GM18519 (cell line): ENCODE results near the gene PCSK1.
"Not testable (repeated sequence)": the region's sequence is repeated elsewhere in the genome, so short reads cannot be mapped to it uniquely, and the experiment has no call there.

Source experiments
- ATAC-seq: cut with Tn5 transposase; IDR thresholded peaks from one replicate; pipeline ENCODE4 v1.9.1; 2021; ENCODE audit warnings: mild to moderate bottlenecking, moderate library complexity; ENCODE audit not compliant: unreplicated experiment, low FRiP score

Gene PCSK1

DNA sequence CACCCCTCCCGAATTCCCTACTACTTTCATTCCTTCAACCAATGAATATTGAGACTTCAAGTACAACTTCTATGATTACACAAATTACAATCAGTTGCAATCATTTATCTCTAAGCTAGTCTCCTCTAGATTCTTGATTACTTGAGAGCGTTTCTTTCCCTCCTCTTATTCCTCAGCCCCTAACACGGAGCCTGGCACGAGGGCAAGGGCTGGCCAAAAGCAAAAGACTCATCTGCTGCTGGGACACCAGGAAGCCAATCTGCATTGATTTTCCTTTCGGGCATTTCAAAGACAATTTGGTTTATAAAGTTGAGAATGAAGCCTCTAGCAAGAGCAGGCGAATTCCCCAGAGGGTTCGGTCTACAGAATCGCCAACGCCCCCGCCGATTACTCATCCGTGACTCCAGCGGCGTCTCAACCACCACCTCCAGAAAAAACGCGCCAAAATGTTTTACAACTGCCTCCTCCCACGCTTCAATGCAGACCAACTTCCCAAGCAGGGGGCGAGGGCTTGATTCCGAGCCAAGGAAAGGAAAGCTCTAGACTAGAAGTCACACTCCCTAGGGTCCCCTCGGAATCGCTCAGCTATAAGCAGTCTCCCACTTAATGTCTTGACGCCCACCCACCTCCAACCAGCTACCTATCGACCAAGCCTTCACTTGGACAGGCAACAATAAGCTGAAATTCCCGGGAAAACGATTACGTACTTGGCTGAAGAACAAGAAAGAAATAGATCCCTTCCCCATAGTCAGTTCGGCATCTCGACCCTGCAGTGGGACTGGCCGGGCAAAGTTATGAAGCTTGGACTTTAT lies 1.5 kb downstream of the PCSK1 start:
- ATAC-seq: no peak

- no peak for ATAC-seq
These were observed 5.2 kb downstream of the PCSK1 start for GRCh38 chr5:96427824-96428223.

GRCh38 chr5:96426831-96427230 lies 6.2 kb downstream of the PCSK1 start:
- ATAC-seq: no peak

DNA sequence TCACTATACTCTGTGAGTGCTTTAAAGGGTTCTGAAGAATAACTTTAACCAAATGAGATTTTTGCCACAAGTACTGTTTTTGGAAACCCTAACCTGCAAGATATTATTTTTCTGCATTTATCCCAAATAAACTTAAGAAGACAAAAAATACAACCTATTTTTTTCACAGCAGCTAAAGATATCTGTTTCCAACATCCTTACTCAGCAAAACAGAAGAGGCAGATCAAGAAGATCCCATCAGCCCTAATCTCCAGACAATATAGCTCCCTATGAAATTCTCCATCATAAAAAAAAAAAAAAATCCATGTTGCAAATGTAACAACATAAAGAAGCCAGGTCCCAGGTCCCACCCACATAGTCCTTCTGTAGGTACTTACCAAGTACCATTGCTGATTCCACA lies 7.6 kb downstream of the PCSK1 start:
- ATAC-seq: no peak

DNA sequence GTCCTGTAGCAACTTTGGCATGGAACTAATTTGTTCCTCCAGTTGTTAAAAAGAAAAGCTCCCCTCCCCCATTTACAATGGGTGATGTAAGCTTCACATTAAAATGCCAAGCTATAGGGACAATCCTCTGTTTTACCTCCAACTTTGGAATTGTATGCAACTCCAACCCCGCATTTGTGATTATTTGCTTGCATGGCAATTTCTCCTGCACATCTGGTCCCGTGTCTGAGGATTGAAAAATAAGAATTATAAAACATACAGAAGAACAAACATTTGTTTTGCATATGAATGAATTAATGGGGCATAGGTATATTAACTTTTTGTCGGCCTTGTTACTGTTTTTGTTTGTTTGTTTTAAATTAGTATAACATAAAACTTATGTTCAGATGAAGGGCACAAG lies 17.2 kb downstream of the PCSK1 start:
- no peak for ATAC-seq

DNA sequence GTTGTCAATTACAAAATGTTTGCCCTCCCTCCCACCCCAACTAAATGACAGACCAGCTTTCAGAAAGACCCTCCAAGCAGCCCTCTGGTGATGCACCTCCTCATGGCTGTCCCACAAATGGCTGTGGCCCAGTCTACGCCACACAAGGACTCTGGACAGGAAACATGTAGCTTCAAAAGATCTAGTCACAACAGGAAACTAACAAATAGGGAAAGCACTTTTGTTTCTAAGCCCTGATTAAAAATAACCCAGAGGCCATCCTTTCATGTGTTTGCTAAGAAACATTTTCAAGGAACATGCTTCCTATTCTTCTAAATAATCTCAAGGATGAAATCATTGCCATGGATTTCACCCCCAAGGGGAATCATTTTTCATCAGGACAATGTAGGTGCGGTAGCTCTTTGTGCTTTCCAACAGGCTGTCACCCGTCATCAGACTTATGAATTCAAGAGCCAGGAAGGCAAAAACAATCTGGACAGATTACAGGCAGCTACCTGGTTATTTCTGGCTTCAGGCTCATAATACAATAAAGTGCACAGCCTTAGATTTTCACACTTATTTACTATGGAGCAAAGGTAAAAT lies 20.1 kb downstream of the PCSK1 start:
- no peak for ATAC-seq

DNA sequence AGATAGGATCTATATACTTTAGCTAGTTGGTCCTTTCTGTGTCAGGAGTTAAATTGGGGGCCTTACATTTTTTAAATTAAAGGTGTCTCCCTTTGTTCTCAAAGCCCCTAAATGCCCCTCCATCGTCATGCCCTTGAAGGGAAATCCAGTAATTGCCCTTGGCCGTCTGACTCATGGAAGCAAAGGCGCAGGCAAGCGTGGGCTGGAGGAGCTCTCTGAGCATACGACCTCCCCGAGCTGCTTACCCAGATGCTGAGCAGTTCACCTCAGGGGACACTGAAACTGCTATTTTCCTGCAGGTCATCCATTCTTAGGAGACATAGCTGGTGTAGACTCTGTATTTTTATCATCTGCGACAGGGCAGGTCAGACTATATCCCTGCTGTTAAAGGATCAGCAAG lies 23.0 kb downstream of the PCSK1 start:
- ATAC-seq: no peak

DNA sequence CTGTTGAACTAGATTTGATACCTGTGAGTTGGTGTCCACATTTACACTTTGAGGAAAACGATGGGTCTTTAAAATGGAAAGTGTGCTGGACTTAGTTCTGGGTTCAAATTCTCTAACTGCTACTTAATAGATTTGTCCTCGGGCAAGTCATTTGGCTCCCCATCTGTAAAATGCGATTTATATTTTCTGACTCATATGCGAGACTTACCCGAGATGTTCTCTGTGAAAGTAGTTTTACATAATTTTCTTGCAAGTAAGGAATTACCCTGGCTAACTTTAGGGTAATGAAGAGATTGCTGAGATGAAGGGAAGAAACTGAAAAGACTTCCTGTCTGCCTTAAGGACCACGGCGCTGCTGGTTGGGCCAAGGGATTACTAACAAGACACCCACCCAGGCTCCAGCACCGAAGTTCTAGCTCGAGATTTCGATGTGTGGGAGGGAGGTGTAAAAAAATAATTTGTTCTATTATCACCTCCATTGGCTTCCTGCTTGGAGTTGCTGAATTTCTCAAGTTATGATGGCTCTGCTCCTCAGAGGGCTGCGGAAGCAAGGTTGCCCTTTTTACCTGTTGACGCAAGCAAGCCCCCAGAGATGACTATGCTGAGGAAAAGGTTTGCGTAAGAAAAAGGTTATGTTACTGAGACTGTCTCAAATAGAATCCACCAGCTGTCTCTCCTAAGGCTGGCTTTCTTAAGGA lies 24.1 kb downstream of the PCSK1 start:
- ATAC-seq: no peak

GRCh38 chr5:96408210-96408777 lies 24.8 kb downstream of the PCSK1 start:
- no peak for ATAC-seq

GRCh38 chr5:96407436-96407835 lies 25.6 kb downstream of the PCSK1 start:
- no peak for ATAC-seq

- ATAC-seq: no peak
These were observed 28.7 kb downstream of the PCSK1 start for GRCh38 chr5:96404191-96404867.

- no peak for ATAC-seq
These were observed 30.5 kb downstream of the PCSK1 start for GRCh38 chr5:96402500-96402899.

- no peak for ATAC-seq
These were observed 36.2 kb downstream of the PCSK1 start for GRCh38 chr5:96396878-96397277.

DNA sequence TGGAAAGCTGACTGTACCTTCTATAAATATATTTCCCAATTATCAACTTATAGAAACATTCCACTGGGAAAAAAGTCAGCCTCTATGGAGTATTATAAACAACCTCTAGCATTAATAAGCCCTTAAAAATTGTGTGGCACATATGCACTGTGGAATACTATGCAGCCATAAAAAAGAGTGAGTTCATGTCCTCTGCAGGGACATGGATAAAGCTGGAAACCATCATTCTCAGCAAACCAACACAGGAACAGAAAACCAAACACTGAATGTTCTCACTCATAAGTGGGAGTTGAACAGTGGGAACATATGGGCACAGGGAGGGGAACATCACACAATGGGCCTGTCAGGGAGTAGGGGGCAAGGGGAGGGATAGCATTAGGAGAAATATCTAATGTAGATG lies 37.8 kb downstream of the PCSK1 start:
- not testable (repeated sequence) for ATAC-seq

GRCh38 chr5:96391921-96392320 lies 41.1 kb downstream of the PCSK1 start:
- ATAC-seq: no peak

GRCh38 chr5:96388176-96388575 lies 44.9 kb downstream of the PCSK1 start:
- ATAC-seq: no peak

DNA sequence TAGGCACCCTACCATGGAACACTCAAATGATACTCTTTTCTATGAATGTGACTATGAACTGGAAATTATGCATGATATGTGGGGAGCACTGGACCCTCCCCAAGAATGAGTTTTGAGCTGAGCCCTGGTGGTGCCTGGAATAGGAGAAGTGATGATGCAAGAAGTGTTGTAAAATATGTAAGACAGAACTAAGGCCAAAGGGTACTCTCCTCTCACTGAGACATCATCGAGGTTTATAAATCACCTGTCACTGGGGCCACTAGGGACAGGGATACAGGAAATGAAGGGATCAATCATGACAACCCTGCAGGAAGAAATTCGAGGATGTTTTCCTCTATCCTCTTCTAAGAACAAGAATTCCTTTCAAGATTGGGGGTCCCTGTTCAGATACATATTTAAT lies 45.4 kb downstream of the PCSK1 start:
- no peak for ATAC-seq

DNA sequence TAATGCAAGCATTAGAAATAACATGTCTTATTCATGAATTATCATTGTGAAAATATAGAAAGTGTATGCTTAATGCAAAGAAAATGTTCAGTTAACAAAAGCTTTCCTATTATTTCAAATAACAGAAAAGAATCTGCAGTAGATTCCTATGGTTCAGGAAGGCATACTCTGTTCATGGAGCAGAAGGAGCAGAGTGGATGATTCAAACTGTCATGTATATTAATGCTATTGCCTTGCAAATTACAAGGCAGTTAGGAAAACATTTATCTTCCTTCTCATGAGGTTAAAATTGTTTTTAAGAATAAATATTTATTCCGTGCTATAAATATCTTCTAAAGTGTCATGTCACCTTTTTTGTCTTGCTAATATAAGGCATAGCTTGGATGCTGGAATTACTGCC lies 47.5 kb downstream of the PCSK1 start:
- no peak for ATAC-seq

- no peak for ATAC-seq
These were observed 48.7 kb downstream of the PCSK1 start for GRCh38 chr5:96384353-96384752.

- ATAC-seq: no peak
These were observed 51.5 kb downstream of the PCSK1 start for GRCh38 chr5:96381526-96381925.

DNA sequence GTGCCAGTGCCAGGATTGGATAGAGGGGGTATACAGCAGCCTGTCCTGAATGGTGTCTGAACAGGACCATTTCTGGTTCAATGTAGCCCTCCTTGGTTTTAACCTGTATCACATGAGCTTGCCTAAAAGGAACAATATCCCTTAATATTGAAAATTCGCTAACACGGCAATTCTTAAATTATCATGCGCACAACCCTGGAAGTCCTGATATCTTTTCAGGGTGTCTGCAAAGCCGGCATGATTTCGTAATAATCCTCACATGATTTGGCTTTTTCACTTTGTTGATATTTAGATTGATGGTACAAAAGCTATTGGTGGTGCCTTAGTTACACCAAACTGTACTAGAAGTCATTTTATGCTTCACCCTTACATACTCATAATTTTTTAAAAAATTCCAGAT lies 53.2 kb downstream of the PCSK1 start:
- ATAC-seq: no peak
